ENCODE results near the gene MRNIP. TPM values are rescaled to one million over a fixed set of nuclear protein-coding genes. Genes with fewer than 3 reads are reported as not detected.

The MRNIP gene
- total and polyA plus RNA-seq, 2 of the 4 experiments (the other 2 are of a cell fraction) = 6.6 to 24.7 TPM

DNA sequence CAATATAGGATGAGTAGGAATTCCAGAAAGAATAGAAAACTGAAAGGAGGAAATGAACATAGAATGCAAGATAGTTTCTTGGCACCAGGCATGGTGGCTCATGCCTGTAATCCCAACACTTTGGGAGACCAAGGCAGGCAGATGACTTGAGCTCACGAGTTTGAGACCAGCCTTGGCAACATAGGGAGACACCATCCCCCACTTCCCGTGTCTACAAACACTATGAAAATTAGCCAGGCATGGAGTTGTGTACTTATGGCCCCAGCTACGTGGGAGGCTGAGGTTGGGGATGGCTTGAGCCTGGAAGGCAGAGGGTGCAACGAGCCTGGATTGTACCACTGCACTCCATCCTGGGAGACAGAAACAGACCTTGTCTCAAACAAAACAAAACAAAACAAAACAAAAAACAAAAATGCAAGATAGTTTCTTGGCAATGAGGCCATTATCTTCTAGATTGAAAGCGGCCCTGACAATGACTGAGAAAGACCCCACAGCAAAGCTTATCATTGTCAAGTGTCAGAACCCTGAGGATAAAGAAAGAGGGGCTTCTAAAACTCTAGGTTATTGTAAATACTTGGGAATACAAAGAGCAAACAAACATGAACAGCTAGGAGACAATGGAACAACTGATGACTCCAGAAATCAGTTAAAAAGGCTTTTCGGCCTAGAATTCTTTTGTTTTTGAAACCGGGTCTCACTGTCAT, 28.7 kb downstream of the MRNIP start:
- CTCF ChIA-PET = no interaction called here
- Histone ChIP-seq H3K9me3 (ENCODE audit: control insufficient read depth, insufficient read depth, low read length) (no peaks in the 10 kb centered on the region), H2AK5ac (ENCODE audit: low read depth, low read length) (no peak overlapping the region), H2BK5ac (ENCODE audit: low read depth, low read length, poor library complexity, severe bottlenecking) (no peak overlapping the region), H3K14ac (replicated peaks; ENCODE audit: low read depth, low read length) (no peak overlapping the region), H3K18ac (ENCODE audit: low read depth, low read length) (no peak overlapping the region), H3K9me1 (ENCODE audit: insufficient read depth, low read length) (peaks cover 15% of the 10 kb centered on the region), H3K27me3 (ENCODE audit: control insufficient read depth, insufficient read depth, low read length) (no peaks in the 10 kb centered on the region), H2BK120ac (ENCODE audit: low read depth, low read length) (no peak overlapping the region), H3K4me1 (ENCODE audit: control insufficient read depth, insufficient read depth, low read length) (no peaks in the 10 kb centered on the region; the same call in 1 of the 2 replicates), H3K4me2 (ENCODE audit: low read depth, low read length) (no peak overlapping the region), H2BK20ac (ENCODE audit: low read depth, low read length) (no peak overlapping the region), H2BK15ac (ENCODE audit: low read depth, low read length) (no peak overlapping the region), H3K4me3 (ENCODE audit: insufficient read depth, low read depth, low read length) (no peak overlapping the region), H4K20me1 (ENCODE audit: insufficient read depth, low read length) (peaks cover 87% of the 10 kb centered on the region), H4K91ac (ENCODE audit: insufficient read depth, low read depth, low read length) (no peak overlapping the region), H3K79me1 (ENCODE audit: low read depth in 1 of 2, low read length in 2 of 2) (peaks cover 32 to 82% of the 10 kb centered on the region in 2 experiments), H3K27ac (ENCODE audit: insufficient read depth, low read length) (no peak overlapping the region), H3K4ac (ENCODE audit: low read depth, low read length) (no peak overlapping the region), H3K56ac (ENCODE audit: extremely low read depth, insufficient read depth, low read length) (no peak overlapping the region), H2AK9ac (replicated peaks; ENCODE audit: low read depth, low read length, poor library complexity) (no peak overlapping the region), H2AFZ (replicated peaks; ENCODE audit: low read length, poor library complexity) (peak overlapping the region; percentile 58), H3K23ac (ENCODE audit: low read depth, low read length) (no peak overlapping the region), H4K8ac (ENCODE audit: low read depth in 2 of 2, low read length in 2 of 2) (no peak overlapping the region), H4K5ac (ENCODE audit: low read depth, low read length) (no peak overlapping the region), H3K36me3 (ENCODE audit: control insufficient read depth, insufficient read depth, low read length) (peaks cover 83% of the 10 kb centered on the region), H3K9ac (ENCODE audit: low read depth, low read length) (no peak overlapping the region)
- no peak for DNase-seq
- intact Hi-C loops (cut with micrococcal nuclease) = no loop called here
- POLR2A ChIA-PET (ENCODE audit: unreplicated experiment) = no interaction called here
- WGBS, 2 experiments (ENCODE audit: extremely low coverage in 2 of 2, insufficient read length in 1 of 2) = 100% methylated on average over 2 of the region's 7 CpGs; no CpG with 5 or more reads in 1 of the 2 experiments
- ATAC-seq (ENCODE audit: low read depth) = no peak
- TF ChIP-seq, protein P1, sequence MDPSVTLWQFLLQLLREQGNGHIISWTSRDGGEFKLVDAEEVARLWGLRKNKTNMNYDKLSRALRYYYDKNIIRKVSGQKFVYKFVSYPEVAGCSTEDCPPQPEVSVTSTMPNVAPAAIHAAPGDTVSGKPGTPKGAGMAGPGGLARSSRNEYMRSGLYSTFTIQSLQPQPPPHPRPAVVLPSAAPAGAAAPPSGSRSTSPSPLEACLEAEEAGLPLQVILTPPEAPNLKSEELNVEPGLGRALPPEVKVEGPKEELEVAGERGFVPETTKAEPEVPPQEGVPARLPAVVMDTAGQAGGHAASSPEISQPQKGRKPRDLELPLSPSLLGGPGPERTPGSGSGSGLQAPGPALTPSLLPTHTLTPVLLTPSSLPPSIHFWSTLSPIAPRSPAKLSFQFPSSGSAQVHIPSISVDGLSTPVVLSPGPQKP (IDR thresholded peaks at IDR 0.05; ENCODE audit: borderline replicate concordance, low read depth, low read length) = no peak
- TF ChIP-seq BHLHE40 (IDR thresholded peaks at IDR 0.05; ENCODE audit: low read depth, low read length) (no peak), MAZ (IDR thresholded peaks at IDR 0.05; ENCODE audit: borderline replicate concordance, low read depth, low read length) (no peak), NFE2L2 (IDR thresholded peaks at IDR 0.05; ENCODE audit: low read depth, low read length) (no peak), CEBPB (IDR thresholded peaks at IDR 0.05; ENCODE audit: low read depth, low read length) (no peak), RFX5 (IDR thresholded peaks at IDR 0.05; ENCODE audit: low read depth, low read length) (no peak), CHD1 (IDR thresholded peaks at IDR 0.05; ENCODE audit: low read depth, low read length) (no peak), RAD21 (IDR thresholded peaks at IDR 0.05; ENCODE audit: low read length) (no peak), MXI1 (IDR thresholded peaks at IDR 0.05; ENCODE audit: borderline replicate concordance, low read depth, low read length) (no peak), POLR2A (IDR thresholded peaks at IDR 0.05; ENCODE audit: low read depth, low read length) (no peak), MAFK (IDR thresholded peaks at IDR 0.05; ENCODE audit: low read depth, low read length) (no peak), FOS (IDR thresholded peaks at IDR 0.05; ENCODE audit: low read depth, low read length) (no peak), SMC3 (IDR thresholded peaks at IDR 0.05; ENCODE audit: low read depth, low read length) (no peak), RCOR1 (IDR thresholded peaks at IDR 0.05; ENCODE audit: insufficient replicate concordance, low read length) (no peak)
- TF ChIP-seq, protein P2, sequence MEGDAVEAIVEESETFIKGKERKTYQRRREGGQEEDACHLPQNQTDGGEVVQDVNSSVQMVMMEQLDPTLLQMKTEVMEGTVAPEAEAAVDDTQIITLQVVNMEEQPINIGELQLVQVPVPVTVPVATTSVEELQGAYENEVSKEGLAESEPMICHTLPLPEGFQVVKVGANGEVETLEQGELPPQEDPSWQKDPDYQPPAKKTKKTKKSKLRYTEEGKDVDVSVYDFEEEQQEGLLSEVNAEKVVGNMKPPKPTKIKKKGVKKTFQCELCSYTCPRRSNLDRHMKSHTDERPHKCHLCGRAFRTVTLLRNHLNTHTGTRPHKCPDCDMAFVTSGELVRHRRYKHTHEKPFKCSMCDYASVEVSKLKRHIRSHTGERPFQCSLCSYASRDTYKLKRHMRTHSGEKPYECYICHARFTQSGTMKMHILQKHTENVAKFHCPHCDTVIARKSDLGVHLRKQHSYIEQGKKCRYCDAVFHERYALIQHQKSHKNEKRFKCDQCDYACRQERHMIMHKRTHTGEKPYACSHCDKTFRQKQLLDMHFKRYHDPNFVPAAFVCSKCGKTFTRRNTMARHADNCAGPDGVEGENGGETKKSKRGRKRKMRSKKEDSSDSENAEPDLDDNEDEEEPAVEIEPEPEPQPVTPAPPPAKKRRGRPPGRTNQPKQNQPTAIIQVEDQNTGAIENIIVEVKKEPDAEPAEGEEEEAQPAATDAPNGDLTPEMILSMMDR (conservative IDR thresholded peaks at IDR 0.05; ENCODE audit: low read depth, low read length) = no peak
- TF ChIP-seq, protein P3, sequence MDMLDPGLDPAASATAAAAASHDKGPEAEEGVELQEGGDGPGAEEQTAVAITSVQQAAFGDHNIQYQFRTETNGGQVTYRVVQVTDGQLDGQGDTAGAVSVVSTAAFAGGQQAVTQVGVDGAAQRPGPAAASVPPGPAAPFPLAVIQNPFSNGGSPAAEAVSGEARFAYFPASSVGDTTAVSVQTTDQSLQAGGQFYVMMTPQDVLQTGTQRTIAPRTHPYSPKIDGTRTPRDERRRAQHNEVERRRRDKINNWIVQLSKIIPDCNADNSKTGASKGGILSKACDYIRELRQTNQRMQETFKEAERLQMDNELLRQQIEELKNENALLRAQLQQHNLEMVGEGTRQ (IDR thresholded peaks at IDR 0.05; ENCODE audit: low read depth, low read length) = no peak
- BruUV-seq (replicated peaks) = no TSS peak
- in situ Hi-C loops (cut with MboI; ENCODE audit: low sequenced_read_pairs) = no loop called here
- dilution Hi-C loops (cut with HindIII; ENCODE audit: low sequenced_read_pairs, unreplicated experiment) = no loop called here

All from IMR-90 (cell line).